ENCODE measurements around the gene CDK8.
"Not testable (repeated sequence)": the region's sequence is repeated elsewhere in the genome, so short reads cannot be mapped to it uniquely, and the experiment has no call there.

The CDK8 gene

GRCh38 chr13:26316095-26316494 lies 62.2 kb downstream of the CDK8 start:
- not testable (repeated sequence) for DNase-seq (ENCODE audit: low read depth)

- no peak for DNase-seq (ENCODE audit: low read depth)
These were observed 66.8 kb downstream of the CDK8 start for GRCh38 chr13:26320766-26321165.

- no peak for DNase-seq (ENCODE audit: low read depth)
These were observed 69.2 kb downstream of the CDK8 start for GRCh38 chr13:26323127-26323526.

GRCh38 chr13:26323764-26324163 lies 69.8 kb downstream of the CDK8 start:
- DNase-seq (ENCODE audit: low read depth): no peak

- no peak for DNase-seq (ENCODE audit: low read depth)
These were observed 70.4 kb downstream of the CDK8 start for GRCh38 chr13:26324294-26324693.

GRCh38 chr13:26324867-26325266 lies 70.9 kb downstream of the CDK8 start:
- no peak for DNase-seq (ENCODE audit: low read depth)

GRCh38 chr13:26325876-26326275 lies 71.9 kb downstream of the CDK8 start:
- DNase-seq (ENCODE audit: low read depth): no peak

GRCh38 chr13:26326562-26326961 lies 72.6 kb downstream of the CDK8 start:
- DNase-seq (ENCODE audit: low read depth): no peak

- no peak for DNase-seq (ENCODE audit: low read depth)
These were observed 74.2 kb downstream of the CDK8 start for GRCh38 chr13:26327940-26328725.

GRCh38 chr13:26335158-26335557 lies 81.2 kb downstream of the CDK8 start:
- DNase-seq (ENCODE audit: low read depth): no peak

GRCh38 chr13:26340807-26341206 lies 86.9 kb downstream of the CDK8 start:
- no peak for DNase-seq (ENCODE audit: low read depth)

- DNase-seq (ENCODE audit: low read depth): peak; percentile 50
These were observed 89.0 kb downstream of the CDK8 start for GRCh38 chr13:26342898-26343297.

GRCh38 chr13:26343816-26344215 lies 89.9 kb downstream of the CDK8 start:
- no peak for DNase-seq (ENCODE audit: low read depth)

GRCh38 chr13:26344980-26345379 lies 91.1 kb downstream of the CDK8 start:
- no peak for DNase-seq (ENCODE audit: low read depth)

- no peak for DNase-seq (ENCODE audit: low read depth)
These were observed 95.0 kb downstream of the CDK8 start for GRCh38 chr13:26348966-26349365.

GRCh38 chr13:26362261-26362660 lies 108.3 kb downstream of the CDK8 start:
- no peak for DNase-seq (ENCODE audit: low read depth)

GRCh38 chr13:26370553-26370952 lies 116.6 kb downstream of the CDK8 start:
- DNase-seq (ENCODE audit: low read depth): no peak

- DNase-seq (ENCODE audit: low read depth): no peak
These were observed 118.8 kb downstream of the CDK8 start for GRCh38 chr13:26372747-26373146.

GRCh38 chr13:26376430-26376829 lies 122.5 kb downstream of the CDK8 start:
- DNase-seq (ENCODE audit: low read depth): no peak

GRCh38 chr13:26377038-26377437 lies 123.1 kb downstream of the CDK8 start:
- no peak for DNase-seq (ENCODE audit: low read depth)

- DNase-seq (ENCODE audit: low read depth): no peak
These were observed 124.2 kb downstream of the CDK8 start for GRCh38 chr13:26378116-26378515.

GRCh38 chr13:26379831-26380230 lies 125.9 kb downstream of the CDK8 start:
- DNase-seq (ENCODE audit: low read depth): no peak

GRCh38 chr13:26380930-26381329 lies 127.0 kb downstream of the CDK8 start:
- no peak for DNase-seq (ENCODE audit: low read depth)

GRCh38 chr13:26382366-26382765 lies 128.4 kb downstream of the CDK8 start:
- no peak for DNase-seq (ENCODE audit: low read depth)

All from CMK (cell line).